Ascending aorta (tissue), 2 donors: ENCODE data around the gene TNK2. TPM values are rescaled to one million over a fixed set of nuclear protein-coding genes. Genes with fewer than 3 reads are reported as not detected.
"Not testable (repeated sequence)": the region's sequence is repeated elsewhere in the genome, so short reads cannot be mapped to it uniquely, and the experiment has no call there.

ENCODE experiments used
- DNase-seq, 2 donors: peaks; one replicate each; pipeline ENCODE4 v3.0.0-alpha.2; 2019; ENCODE audit warnings: low spot score in 2 of 2
- H3K27ac ChIP-seq, 2 donors: fragments of 200-600 bp; sonication (generic); one replicate each; pipeline ENCODE4 v1.5.1; 2016 to 2017; ENCODE audit warnings: mild to moderate bottlenecking in 1 of 2
- H3K27me3 ChIP-seq: fragments of 200-600 bp; sonication (generic); one replicate; pipeline ENCODE4 v1.5.1; 2017
- H3K36me3 ChIP-seq, 2 donors: fragments of 200-600 bp; sonication (generic); one replicate each; pipeline ENCODE4 v1.5.1; 2016
- H3K4me1 ChIP-seq, 2 donors: fragments of 200-600 bp; sonication (generic); one replicate each; pipeline ENCODE4 v1.5.1; 2016 to 2017; ENCODE audit warnings: mild to moderate bottlenecking in 1 of 2
- H3K4me3 ChIP-seq, 2 donors: fragments of 200-600 bp; sonication (generic); one replicate each; pipeline ENCODE4 v1.5.1; 2016 to 2017; ENCODE audit warnings: mild to moderate bottlenecking in 1 of 2
- H3K9me3 ChIP-seq, 2 donors: fragments of 200-600 bp; sonication (generic); one replicate each; pipeline ENCODE4 v1.5.1; 2016
- CTCF ChIP-seq, 3 experiments: fragments of 200-600 bp in 2 of 3; fragments of 450-650 bp in 1 of 3; sonication (generic) in 2 of 3; IDR thresholded peaks; one replicate each; pipeline ENCODE4 v1.5.1; 2016 to 2019; ENCODE audit warnings: antibody characterized with exemption in 3 of 3, mild to moderate bottlenecking in 1 of 3, moderate library complexity in 1 of 3
- intact Hi-C: fragments of 100-400 bp; cut with DNase I; formaldehyde crosslinking; loops from one replicate; pipeline ENCODE4 v1.15.1; 2023
- total RNA-seq: library from RNA; depleted of rRNA; stranded (reverse); fragments of >200 nt; gene quantifications from one replicate; pipeline ENCODE4 v1.1.0, GENCODE V29; 2016

The TNK2 gene
- total RNA-seq, 1 donor from 2014 or later, result 164 TPM

GRCh38 chr3:195821403-195822130 is 86.8 kb downstream of the TNK2 start:
- H3K9me3 ChIP-seq, result no peaks in the 10 kb centered on the region
- no peaks in the 10 kb centered on the region for H3K27me3 ChIP-seq
- DNase-seq, result no peak
- no peaks in the 10 kb centered on the region for H3K4me1 ChIP-seq
- no peaks in the 10 kb centered on the region for H3K36me3 ChIP-seq
- intact Hi-C loops, result no loop called here
- no peak overlapping the region for H3K27ac ChIP-seq
- no peak for TF ChIP-seq CTCF (IDR thresholded peaks at IDR 0.05)
- H3K4me3 ChIP-seq, result no peak overlapping the region

DNA sequence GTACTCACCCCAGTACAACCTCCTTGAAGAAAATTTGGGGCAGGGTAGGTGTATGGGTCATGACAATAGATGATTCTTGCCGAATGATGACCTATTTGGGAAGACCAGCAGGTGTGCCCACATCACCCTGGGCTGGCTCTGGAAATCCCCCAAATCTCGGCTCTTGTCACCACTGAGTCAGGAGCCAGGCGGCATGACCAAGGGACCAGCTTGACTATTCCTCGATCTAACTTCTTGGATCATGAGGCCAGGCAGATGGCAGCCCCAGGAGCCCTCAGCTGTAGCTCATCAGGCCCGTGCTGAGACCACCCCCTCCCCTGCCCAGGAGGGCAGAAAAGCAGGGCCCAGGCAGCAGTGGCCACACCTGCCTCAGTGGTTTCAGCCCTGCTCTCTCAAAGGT is 87.5 kb downstream of the TNK2 start:
- DNase-seq, result no peak
- H3K4me1 ChIP-seq, result no peaks in the 10 kb centered on the region
- no peaks in the 10 kb centered on the region for H3K36me3 ChIP-seq
- H3K9me3 ChIP-seq, result no peaks in the 10 kb centered on the region
- H3K27me3 ChIP-seq, result no peaks in the 10 kb centered on the region
- intact Hi-C loops, result no loop called here
- TF ChIP-seq CTCF (IDR thresholded peaks at IDR 0.05), result no peak
- no peak overlapping the region for H3K4me3 ChIP-seq
- H3K27ac ChIP-seq, result no peak overlapping the region

- no peak for TF ChIP-seq CTCF (IDR thresholded peaks at IDR 0.05)
- no peaks in the 10 kb centered on the region for H3K9me3 ChIP-seq
- no peaks in the 10 kb centered on the region for H3K36me3 ChIP-seq
- intact Hi-C loops, result no loop called here
- H3K4me3 ChIP-seq, result no peak overlapping the region
- no peak for DNase-seq
- no peaks in the 10 kb centered on the region for H3K4me1 ChIP-seq
- no peak overlapping the region for H3K27ac ChIP-seq
- no peaks in the 10 kb centered on the region for H3K27me3 ChIP-seq
Measured at GRCh38 chr3:195820186-195820585, 88.2 kb downstream of the TNK2 start.

GRCh38 chr3:195818301-195818700 is 90.0 kb downstream of the TNK2 start:
- H3K27ac ChIP-seq, result no peak overlapping the region
- no peaks in the 10 kb centered on the region for H3K36me3 ChIP-seq
- H3K27me3 ChIP-seq, result no peaks in the 10 kb centered on the region
- no peak for TF ChIP-seq CTCF (IDR thresholded peaks at IDR 0.05)
- H3K4me1 ChIP-seq, result no peaks in the 10 kb centered on the region
- no peaks in the 10 kb centered on the region for H3K9me3 ChIP-seq
- H3K4me3 ChIP-seq, result no peak overlapping the region
- intact Hi-C loops, result no loop called here
- DNase-seq, result no peak

GRCh38 chr3:195817578-195818135 is 90.7 kb downstream of the TNK2 start:
- no peak for DNase-seq
- Histone ChIP-seq H3K36me3 (no peaks in the 10 kb centered on the region), H3K27me3 (no peaks in the 10 kb centered on the region), H3K9me3 (no peaks in the 10 kb centered on the region), H3K4me1 (no peaks in the 10 kb centered on the region), H3K4me3 (no peak overlapping the region), H3K27ac (no peak overlapping the region)
- intact Hi-C loops, result no loop called here
- no peak for TF ChIP-seq CTCF (IDR thresholded peaks at IDR 0.05)

DNA sequence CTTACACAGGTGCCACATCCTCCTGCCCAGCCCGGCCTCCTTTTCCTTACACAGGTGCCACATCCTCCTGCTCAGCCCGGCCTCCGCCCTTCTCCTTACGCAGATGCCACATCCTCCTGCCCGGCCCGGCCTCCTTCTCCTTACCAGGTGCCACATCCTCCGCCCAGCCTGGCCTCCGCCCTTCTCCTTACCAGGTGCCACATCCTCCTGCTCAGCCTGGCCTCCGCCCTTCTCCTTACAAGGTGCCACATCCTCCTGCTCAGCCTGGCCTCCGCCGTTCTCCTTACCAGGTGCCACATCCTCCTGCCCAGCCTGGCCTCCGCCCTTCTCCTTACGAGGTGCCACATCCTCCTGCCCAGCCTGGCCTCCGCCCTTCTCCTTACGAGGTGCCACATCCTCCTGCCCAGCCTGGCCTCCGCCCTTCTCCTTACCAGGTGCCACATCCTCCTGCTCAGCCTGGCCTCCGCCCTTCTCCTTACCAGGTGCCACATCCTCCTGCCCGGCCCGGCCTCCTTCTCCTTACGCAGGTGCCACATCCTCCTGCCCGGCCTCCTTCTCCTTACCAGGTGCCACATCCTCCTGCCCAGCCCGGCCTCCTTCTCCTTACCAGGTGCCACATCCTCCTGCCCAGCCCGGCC is 92.0 kb downstream of the TNK2 start:
- H3K27me3 ChIP-seq, H3K4me1 ChIP-seq, H3K27ac ChIP-seq, intact Hi-C loops, H3K36me3 ChIP-seq, H3K4me3 ChIP-seq, DNase-seq, H3K9me3 ChIP-seq: not testable (repeated sequence)
